Erythroblast (primary cell): ENCODE results near the gene POLD1.
A peak's percentile ranks its signal among the peaks of the same experiment; 100 is the strongest.

Source experiments
- DNase-seq, 2 experiments: peaks; one replicate each; lab custom pipeline; 2025; lab: John Stamatoyannopoulos, UW
- GATA1 ChIP-seq: IDR thresholded peaks from 2 replicates; pipeline ENCODE4 v1.6.1; 2011; ENCODE audit warnings: low read depth, mild to moderate bottlenecking, control low read depth, low read length, moderate library complexity
- POLR2A ChIP-seq: IDR thresholded peaks from 2 replicates; pipeline ENCODE4 v1.6.1; 2011; ENCODE audit warnings: mild to moderate bottlenecking, low read length

Gene POLD1

DNA sequence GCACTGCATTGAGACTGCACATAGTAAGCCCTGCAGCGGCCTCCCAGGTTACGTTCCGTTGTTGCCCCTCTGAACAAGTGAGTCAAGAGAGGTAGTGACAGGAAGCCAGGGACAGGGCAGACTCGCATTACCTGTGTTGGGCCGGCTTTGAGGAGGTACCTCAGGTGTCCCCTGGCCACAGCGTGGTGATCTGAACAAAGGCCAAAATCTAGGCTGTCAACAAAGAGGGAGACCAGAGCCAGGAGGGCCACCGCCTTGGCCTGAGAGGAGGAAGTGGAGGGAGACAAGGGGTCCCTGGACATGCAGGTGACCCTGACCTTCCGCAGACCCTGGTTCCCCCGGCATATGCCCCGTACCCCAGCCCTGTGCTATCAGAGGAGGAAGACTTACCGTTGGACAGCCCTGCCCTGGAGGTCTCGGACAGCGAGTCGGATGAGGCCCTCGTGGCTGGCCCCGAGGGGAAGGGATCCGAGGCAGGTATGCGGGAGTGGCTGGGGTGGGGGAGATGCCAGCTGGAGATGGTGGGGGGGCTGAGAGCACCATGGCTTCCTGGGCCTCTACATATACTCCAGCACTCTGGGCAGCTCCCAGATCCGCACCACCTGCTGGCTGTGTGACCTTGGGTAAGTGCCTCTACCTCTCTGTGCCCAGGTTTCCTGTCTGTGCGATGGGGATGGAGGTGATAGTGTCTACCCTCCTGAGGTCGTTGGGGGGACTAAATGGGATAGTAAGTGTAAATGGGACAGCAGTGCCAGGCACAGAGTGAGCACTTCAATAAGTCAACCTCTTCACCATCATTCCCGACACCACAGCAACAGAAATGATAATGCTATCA, 39.3 kb downstream of the POLD1 start:
- TF ChIP-seq GATA1 (no peak), POLR2A (no peak)
- DNase-seq = no peak

DNA sequence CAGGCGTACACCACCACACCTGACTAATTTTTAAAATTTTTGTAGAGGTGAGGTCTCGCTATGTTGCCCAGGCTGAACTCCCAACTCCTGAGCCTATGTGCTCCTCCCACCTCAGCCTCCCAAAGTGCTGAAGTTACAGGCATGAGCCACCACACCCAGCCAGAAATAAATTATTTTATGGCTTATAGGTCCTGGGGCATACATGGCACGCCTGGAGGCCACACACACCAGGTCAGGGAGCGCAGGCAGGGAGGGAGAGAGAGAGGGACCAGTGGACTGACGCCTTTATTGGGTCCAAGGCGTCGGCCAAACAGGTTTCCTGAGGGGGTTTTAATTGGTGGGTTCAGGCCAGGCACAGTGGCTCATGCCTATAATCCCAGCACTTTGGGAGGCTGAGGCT, 41.4 kb downstream of the POLD1 start:
- TF ChIP-seq POLR2A (no peak), GATA1 (no peak)
- DNase-seq = no peak

GRCh38 chr19:50427318-50427925, 43.3 kb downstream of the POLD1 start:
- TF ChIP-seq GATA1 = no peak
- no peak for TF ChIP-seq POLR2A
- DNase-seq = no peak

- peak; percentile 65 to 67 for DNase-seq
- TF ChIP-seq GATA1 (no peak), POLR2A (no peak)
These were observed 43.9 kb downstream of the POLD1 start for GRCh38 chr19:50427997-50428425.

DNA sequence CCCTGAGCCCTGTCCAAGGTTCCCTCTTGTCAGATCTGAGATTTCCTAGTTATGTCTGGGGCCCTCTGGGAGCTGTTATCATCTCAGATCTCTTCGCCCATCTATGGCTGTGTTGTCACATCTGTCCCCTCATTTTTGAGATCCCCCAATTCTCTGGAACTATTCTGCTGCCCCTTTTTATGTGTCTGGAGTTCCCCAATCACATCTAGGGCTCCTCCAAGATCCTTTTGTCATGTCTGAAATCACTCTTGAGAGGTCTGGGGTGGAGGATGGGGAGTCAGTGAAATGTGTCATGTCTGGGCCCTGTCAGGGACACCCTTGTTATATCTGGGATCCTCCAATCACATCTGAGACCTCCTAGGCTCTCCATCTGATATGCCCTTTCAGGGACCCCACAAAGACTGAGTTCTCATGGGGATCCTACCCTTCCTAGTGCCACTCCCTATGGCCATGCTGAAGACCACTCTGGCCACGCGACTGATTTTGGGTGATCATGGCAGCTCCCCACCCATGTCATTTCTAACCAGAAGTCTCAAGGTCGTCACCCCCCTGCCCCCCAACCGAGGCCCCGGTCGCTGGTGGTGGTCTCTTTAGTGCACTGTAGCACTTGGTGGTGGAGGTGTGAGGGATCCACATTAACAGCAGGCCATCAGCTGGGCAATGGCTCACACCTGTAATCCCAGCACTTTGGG, 44.8 kb downstream of the POLD1 start:
- TF ChIP-seq POLR2A (no peak), GATA1 (no peak)

GRCh38 chr19:50430888-50431342, 46.8 kb downstream of the POLD1 start:
- TF ChIP-seq POLR2A (no peak), GATA1 (no peak)

More for the DNA sequence above, 44.8 kb downstream of the POLD1 start:
- no peak for DNase-seq

DNA sequence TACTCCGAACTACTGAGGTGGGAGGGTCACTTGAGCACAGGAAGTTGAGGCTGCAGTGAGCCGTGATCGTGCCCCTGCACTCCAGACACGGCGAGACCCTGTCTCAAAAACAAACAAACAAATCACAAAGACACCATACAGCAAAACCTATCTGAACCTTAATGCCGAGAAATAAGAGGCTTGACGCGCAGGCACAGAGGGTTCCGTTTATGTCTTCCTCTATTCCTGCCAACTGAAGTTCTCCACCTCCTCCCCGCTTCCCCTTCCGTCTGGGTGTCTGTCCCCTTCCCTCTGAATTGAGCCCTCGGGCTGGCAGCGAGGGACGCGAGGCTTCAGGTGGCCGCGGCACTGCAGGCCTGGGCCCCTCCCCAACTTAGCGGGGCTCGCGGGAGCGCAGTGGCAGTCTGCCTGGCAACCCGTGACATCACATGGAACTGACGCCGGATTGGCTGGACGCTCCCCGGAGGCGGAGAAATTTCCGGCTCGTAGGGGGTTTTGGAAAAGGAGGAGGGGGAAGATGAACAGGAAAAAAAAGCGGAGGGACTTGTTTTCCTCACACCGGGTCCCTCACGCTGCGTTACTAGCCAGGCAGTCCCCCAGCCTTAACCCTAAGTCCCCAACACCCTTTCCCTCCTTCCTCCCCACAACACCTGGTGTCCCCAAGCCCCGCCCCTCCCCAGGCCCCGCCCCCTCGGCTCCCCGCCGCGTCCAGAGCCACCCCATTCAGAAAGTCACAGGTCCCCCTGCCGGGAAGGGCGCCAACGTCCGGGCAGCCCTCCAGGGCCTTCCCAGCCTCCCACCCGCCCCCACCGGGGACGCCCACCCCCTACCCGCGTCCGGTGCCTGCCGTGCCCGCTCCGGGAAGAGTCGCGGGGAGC, 47.4 kb downstream of the POLD1 start:
- TF ChIP-seq GATA1 = no peak
- TF ChIP-seq POLR2A = no peak
- peak; percentile 74 to 89 for DNase-seq

More at GRCh38 chr19:50430888-50431342, 46.8 kb downstream of the POLD1 start:
- DNase-seq = no peak

GRCh38 chr19:50432221-50433028, 48.3 kb downstream of the POLD1 start, which contains the start of gene MYBPC2:
Gene MYBPC2 (plus strand): TSS chr19:50432892. CDS start chr19:50432954, 62 bp downstream.
- no peak for TF ChIP-seq POLR2A
- no peak for TF ChIP-seq GATA1
- no peak for DNase-seq

GRCh38 chr19:50433201-50434180, 49.3 kb downstream of the POLD1 start:
- no peak for TF ChIP-seq GATA1
- TF ChIP-seq POLR2A = no peak

GRCh38 chr19:50434525-50434924, 50.4 kb downstream of the POLD1 start:
- no peak for DNase-seq
- TF ChIP-seq POLR2A = no peak
- no peak for TF ChIP-seq GATA1

More at GRCh38 chr19:50433201-50434180, 49.3 kb downstream of the POLD1 start:
- DNase-seq = no peak

- TF ChIP-seq POLR2A (no peak), GATA1 (no peak)
These were observed 51.1 kb downstream of the POLD1 start for GRCh38 chr19:50435221-50435620.

More at GRCh38 chr19:50435221-50435620, 51.1 kb downstream of the POLD1 start:
- DNase-seq = no peak
